Right cardiac atrium (tissue), 5 donors: Measurements from ENCODE around the gene ZKSCAN5. TPM values are rescaled to one million over a fixed set of nuclear protein-coding genes. Genes with fewer than 3 reads are reported as not detected.
A peak's percentile ranks its signal among the peaks of the same experiment; 100 is the strongest.

Experiments
- ATAC-seq, 2 donors: fragments of 200-7000 bp; cut with Tn5 transposase; one replicate each; pipeline versions ENCODE4 v1.8.0 to v1.9.1; 2020; ENCODE audit warnings: moderate library complexity in 2 of 2, mild to moderate bottlenecking in 1 of 2
- DNase-seq, 3 donors: peaks; one replicate each; pipeline ENCODE4 v3.0.0-alpha.2; 2020
- H3K27ac ChIP-seq: one replicate; pipeline ENCODE4 v1.5.1; 2013; ENCODE audit warnings: mild to moderate bottlenecking, low read length, control low read depth, moderate library complexity
- H3K27me3 ChIP-seq: one replicate; pipeline ENCODE4 v1.6.1; 2013; ENCODE audit not compliant: control insufficient read depth, insufficient read depth
- H3K4me1 ChIP-seq: one replicate; pipeline ENCODE4 v1.6.1; 2013; ENCODE audit warnings: low read length; ENCODE audit not compliant: control insufficient read depth, insufficient read depth
- H3K4me3 ChIP-seq: one replicate; pipeline ENCODE4 v1.5.1; 2013; ENCODE audit warnings: low read length, control low read depth
- H3K9me3 ChIP-seq: one replicate; pipeline ENCODE4 v1.6.1; 2013; ENCODE audit warnings: low read length; ENCODE audit not compliant: control insufficient read depth
- WGBS: extraction: QIAGEN DNeasy Blood & Tissue Kit; methylation state at CpG from one replicate; pipeline ENCODE4 v1.1.7; 2013; 5-methylcytosine and 5-hydroxymethylcytosine counted together
- intact Hi-C, 4 donors: fragments of 100-400 bp; cut with DNase I; formaldehyde crosslinking; loops; one replicate each; pipeline versions ENCODE4 v1.11.0 to v1.14.0; 2022 to 2023
- polyA plus RNA-seq: library from polyadenylated mRNA; stranded (reverse); fragments of 200-250 nt; gene quantifications from one replicate; pipeline ENCODE4 v1.2.3, GENCODE V29; 2013
- total RNA-seq, 4 donors: library from RNA; stranded (reverse); fragmentation: NEBNext Ultra II Directional; extraction: Animal tissue kit (Norgen Biotek cat#: 25700); gene quantifications; one replicate each; pipeline ENCODE4 v1.2.1, GENCODE V29; 2021
- donor health status: healthy with polysubstance abuse.
- donor health status: DM: no; HTN: yes; CAD: no.
- donor health status: DM: no; HTN: no; CAD: no.
- donor health status: DM: no; HTN: yes; CAD: no; lungs with severe emphysema.
- donor health status: DM: yes; HTN: yes; CAD: no.

Gene ZKSCAN5
- total and polyA plus RNA-seq, 5 donors = 3.0 to 7.1 (median 6.3) TPM

DNA sequence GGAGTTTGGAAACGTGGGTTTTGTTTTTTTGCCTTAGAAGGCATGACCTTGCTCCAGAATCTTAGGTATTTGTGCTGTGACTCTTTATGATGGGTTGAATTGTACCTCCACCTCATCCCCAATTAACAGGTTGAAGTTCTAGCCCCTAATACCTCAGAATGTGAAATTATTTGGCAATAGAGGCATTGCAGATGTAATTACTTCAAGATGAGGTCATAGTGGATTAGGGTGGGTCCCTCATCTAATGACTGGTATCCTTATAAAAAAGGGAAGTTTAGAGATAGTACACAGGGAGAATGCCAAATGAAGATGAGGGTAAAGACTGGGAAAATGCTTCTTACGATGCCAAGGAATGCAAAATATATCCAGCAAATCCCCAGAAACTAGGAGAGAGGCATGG lies 50.5 kb downstream of the ZKSCAN5 start:
- H3K27me3 ChIP-seq = no peaks in the 10 kb centered on the region
- WGBS = 75% methylated on average over 2 of the region's 2 CpGs
- peaks cover 2% of the 10 kb centered on the region for H3K4me1 ChIP-seq
- no peak overlapping the region for H3K27ac ChIP-seq
- intact Hi-C loops = loop anchor here in 1 of 4 donors (10.0 kb wide), 1 partner anchor 50 kb away; the partner anchor contains the start of genes ZKSCAN5 and ZNF394
- no peak for ATAC-seq
- no peak overlapping the region for H3K4me3 ChIP-seq
- no peak for DNase-seq
- no peaks in the 10 kb centered on the region for H3K9me3 ChIP-seq

DNA sequence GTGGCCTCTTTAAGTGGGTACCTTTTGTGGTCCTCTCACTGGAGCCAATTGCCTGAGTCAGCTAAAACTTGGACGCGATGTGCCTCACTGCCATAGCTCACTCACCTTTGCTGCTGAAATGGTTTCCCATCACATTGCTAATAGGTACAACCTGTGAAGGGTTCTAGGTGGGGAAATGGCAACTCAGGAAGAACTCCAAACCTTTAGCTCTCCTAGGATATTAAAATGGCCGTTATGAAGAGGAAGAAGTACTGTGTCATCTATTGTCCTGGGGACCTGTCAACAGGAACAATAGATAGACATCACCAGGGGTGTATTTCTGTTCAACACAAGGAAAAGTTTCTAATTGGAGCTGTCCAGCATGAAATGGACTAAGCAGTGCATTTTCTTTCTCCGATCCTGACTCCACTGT lies 52.7 kb downstream of the ZKSCAN5 start:
- intact Hi-C loops = loop anchor here in 1 of 4 donors (10.0 kb wide), 1 partner anchor 52 kb away; the partner anchor contains the start of genes ZKSCAN5 and ZNF394
- no peaks in the 10 kb centered on the region for H3K9me3 ChIP-seq
- H3K27ac ChIP-seq = no peak overlapping the region
- DNase-seq = no peak
- H3K27me3 ChIP-seq = no peaks in the 10 kb centered on the region
- H3K4me1 ChIP-seq = peaks cover 2% of the 10 kb centered on the region
- 76% methylated on average over 4 of the region's 4 CpGs for WGBS
- ATAC-seq = no peak
- H3K4me3 ChIP-seq = peak overlapping the region; percentile 54

DNA sequence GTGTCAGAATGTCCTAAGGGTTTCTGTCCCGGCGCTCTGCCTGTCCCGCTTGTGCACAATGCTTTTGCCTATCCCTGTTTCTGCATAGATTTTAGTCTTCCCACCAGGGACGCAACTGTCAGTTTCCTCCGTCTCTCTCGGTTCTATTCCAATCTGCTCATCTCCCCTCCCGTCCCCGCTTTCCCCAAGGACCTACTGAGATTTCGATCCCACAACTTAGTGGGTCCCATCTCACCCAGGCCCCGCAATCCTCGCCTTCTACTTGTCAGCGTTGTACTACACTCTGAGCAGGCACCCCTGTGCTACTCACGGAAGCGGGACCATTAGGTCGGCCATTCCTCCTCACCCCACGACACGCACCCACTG lies 53.5 kb downstream of the ZKSCAN5 start:
- DNase-seq = no peak
- Histone ChIP-seq H3K27ac (peak overlapping the region; percentile 88), H3K27me3 (no peaks in the 10 kb centered on the region), H3K4me1 (peaks cover 2% of the 10 kb centered on the region), H3K4me3 (peak overlapping the region; percentile 54), H3K9me3 (no peaks in the 10 kb centered on the region)
- no peak for ATAC-seq
- WGBS = under 1% methylated on average over 17 of the region's 17 CpGs
- intact Hi-C loops = loop anchor here in 1 of 4 donors (10.0 kb wide), 1 partner anchor 53 kb away; the partner anchor contains the start of genes ZKSCAN5 and ZNF394

DNA sequence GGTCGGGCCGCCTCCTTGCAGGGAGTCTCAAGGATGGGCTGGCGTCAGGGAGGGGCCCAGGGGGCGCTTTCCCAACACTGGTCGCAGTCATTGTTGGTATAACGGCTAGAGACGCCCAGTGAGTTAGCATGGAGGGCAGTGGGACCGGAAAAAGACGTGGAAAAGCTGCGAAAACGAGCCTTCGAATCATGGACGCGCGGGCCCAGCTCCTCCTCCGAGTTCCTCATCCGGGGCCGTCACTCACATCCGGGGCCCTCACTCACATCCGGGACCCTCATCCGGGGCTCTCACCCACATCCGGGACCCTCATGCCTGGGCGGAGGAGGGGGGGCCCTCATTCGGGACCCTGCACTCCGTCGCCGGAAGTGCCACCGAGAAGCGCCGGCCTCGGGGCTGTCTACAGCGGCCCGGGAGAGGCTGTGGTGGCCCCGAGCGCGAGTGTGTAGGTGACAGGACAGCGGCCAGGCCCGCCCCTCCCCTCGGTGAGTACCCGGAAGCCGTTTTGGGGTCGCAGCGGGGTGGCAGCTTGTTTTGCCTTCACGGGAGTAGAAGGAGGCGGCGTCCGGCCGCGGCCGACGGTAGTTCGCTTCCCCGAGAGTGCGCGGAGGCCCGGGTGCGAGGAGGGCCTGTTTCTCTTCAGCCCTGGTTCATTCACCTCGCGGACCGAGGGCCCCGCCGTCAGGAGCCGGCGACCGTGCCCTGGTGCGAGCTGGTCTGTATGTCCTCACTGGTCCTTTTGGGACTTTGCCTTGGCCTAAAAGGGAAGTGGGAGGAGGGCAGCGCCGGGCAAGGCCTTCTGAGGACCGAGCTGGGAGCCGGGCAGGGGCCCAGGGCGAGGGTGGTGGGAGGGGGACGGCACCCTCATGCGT lies 54.1 kb downstream of the ZKSCAN5 start, which contains the start of gene ZNF655:
ZNF655 (plus strand) TSS at position 337 of the 869 bp plus-strand sequence. CDS start 1,918 bp downstream, outside the sequence.
- Histone ChIP-seq H3K27ac (peak within 1 kb of the TSS; percentile 88), H3K4me3 (peak within 1 kb of the TSS; percentile 54), H3K9me3 (no peaks in the 10 kb centered on the region), H3K4me1 (peaks cover 2% of the 10 kb centered on the region), H3K27me3 (no peaks in the 10 kb centered on the region)
- DNase-seq (peak; percentile 92 to 96 (median 96)), ATAC-seq (peak; percentile 95 to 98)
- WGBS = under 1% methylated on average over 73 of the region's 73 CpGs
- intact Hi-C loops = loop anchor here in 1 of 4 donors (10.0 kb wide), 1 partner anchor 54 kb away; the partner anchor contains the start of genes ZKSCAN5 and ZNF394

DNA sequence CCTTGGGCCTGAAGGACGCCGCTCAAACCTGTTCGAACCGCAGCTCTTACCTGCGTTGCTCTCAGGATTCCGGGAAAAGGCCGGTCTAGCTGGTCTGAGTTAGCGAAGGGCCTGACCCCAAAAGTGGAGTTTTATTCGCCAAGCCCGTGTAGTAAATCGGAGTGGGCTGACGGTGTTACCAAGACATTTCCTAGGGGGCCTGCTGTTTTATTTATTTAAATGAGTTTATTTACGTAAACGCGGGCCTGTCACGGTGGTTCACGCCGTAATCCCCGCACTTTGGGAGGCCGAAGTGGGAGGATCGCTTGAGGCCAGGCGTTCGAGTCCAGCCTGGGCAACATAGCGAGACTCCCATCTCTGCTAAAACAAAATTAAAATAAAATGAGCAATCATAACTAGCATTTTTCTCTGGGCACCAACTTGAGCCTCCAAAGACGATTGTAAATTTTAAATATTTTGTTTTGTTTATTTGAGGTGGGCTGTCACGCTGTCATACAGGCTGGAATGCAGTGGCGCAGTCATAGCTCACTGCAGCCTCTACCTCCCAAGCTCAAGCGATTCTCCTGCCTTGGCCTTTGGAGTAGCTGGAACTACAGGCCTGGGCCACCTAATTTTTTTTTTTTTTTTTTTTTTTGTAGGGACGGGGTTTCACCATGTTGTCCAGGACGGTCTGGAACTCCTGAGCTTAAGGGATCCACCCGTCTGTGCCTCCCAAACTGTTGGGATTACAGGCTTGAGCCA lies 54.9 kb downstream of the ZKSCAN5 start:
- intact Hi-C loops = loop anchor here in 1 of 4 donors (10.0 kb wide), 1 partner anchor 55 kb away; the partner anchor contains the start of genes ZKSCAN5 and ZNF394

DNA sequence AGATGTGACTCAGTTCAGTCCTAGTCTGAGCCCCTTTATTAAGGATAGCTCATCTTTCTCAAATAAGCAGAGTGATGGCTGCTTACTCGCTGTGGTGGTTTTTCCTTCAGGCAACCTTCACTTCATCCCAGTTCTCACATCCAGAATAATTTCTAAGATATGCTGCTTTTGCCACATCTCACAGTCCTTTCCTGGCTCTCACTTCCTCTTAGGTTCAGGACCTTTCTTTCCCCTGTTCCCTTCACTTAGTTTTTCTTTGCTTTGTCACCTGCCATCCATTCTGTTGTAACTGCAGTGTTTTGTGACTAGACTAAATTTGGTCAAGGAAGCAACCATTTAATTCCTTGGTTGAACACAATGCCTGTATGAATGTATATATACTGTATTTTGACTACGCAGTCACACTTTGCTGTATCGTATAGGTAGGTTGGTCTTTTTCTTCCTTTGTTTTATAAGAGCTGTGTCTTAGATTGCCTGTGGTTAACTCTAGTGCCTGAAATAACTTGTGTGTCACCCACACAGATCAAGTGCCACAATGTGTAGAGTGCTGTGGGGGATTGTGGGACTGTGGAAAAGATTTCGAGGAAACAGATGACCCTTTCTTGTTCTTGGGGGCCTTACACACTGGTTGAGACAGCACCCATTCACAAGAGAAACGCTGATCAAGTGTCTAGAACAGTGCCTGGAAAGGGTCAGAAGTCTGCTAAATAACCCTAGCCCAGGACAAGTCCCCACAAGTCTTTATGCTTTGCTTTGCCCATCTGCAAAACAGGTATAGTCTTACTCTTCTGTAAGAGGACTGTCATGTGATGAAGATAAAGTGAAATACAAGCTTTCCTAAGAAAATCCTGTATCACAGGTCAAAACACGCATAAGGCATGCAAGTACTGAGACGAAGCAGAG lies 56.6 kb downstream of the ZKSCAN5 start:
- intact Hi-C loops = no loop called here
- DNase-seq = no peak
- no peak overlapping the region for H3K4me3 ChIP-seq
- H3K9me3 ChIP-seq = no peaks in the 10 kb centered on the region
- peaks cover 2% of the 10 kb centered on the region for H3K4me1 ChIP-seq
- no peaks in the 10 kb centered on the region for H3K27me3 ChIP-seq
- 92% methylated on average over 7 of the region's 7 CpGs for WGBS
- ATAC-seq = no peak
- H3K27ac ChIP-seq = no peak overlapping the region

More for the DNA sequence above, 54.9 kb downstream of the ZKSCAN5 start:
- DNase-seq = no peak
- no peak for ATAC-seq
- Histone ChIP-seq H3K4me3 (peak overlapping the region; percentile 54), H3K4me1 (peaks cover 2% of the 10 kb centered on the region), H3K27me3 (no peaks in the 10 kb centered on the region), H3K9me3 (no peaks in the 10 kb centered on the region), H3K27ac (peak overlapping the region; percentile 88)
- 27% methylated on average over 31 of the region's 31 CpGs for WGBS

DNA sequence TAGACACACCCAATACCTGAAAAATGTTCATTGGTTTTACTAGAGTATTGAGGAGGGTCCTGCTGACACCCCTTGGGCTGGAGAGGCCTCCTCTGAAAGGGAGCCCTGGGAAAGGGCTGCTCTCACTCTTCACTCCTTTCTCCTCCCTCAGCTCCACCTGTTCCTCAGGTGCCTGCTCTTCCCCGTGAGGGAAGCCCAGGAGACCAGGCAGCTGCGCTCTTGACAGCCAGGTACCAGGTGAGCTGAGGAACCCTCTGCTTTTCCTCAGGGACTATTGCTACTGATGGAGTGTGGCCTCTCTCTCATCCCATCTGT lies 57.2 kb downstream of the ZKSCAN5 start:
- no peak overlapping the region for H3K27ac ChIP-seq
- H3K27me3 ChIP-seq = no peaks in the 10 kb centered on the region
- H3K9me3 ChIP-seq = no peaks in the 10 kb centered on the region
- 95% methylated on average over 2 of the region's 2 CpGs for WGBS
- ATAC-seq (no peak), DNase-seq (no peak)
- intact Hi-C loops = no loop called here
- peaks cover 2% of the 10 kb centered on the region for H3K4me1 ChIP-seq
- H3K4me3 ChIP-seq = no peak overlapping the region

DNA sequence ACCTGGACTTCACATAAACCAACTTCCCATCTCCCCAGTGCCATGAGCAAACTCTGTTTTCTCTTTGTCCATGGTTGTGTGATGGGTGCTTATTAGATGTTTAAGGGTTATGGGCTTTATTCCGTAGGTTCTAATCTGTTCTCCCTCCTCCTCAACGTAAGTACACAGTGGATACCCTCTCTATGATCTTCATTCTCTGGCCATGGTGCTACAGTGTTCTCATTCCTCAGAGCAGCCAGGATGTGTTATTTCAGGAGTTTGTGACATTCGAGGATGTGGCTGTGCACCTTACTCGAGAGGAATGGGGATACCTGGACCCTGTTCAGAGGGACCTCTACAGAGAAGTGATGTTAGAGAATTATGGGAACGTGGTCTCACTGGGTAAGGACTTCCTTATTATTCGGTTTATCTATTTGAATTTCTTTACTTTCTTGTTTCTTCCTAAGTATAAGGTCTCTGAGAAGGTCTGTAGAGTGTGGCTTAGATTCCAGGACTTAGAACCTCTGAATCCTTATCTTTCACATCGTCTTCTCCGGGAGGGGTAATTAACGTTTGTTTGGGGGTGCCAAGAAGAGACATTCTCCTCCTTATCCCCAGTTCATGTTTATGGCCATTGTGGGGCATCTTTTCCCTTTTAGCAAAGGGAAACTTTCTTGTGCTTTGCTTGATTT lies 57.8 kb downstream of the ZKSCAN5 start:
- Histone ChIP-seq H3K27me3 (no peaks in the 10 kb centered on the region), H3K27ac (no peak overlapping the region), H3K9me3 (no peaks in the 10 kb centered on the region), H3K4me1 (peaks cover 2% of the 10 kb centered on the region), H3K4me3 (no peak overlapping the region)
- 78% methylated on average over 9 of the region's 9 CpGs for WGBS
- intact Hi-C loops = no loop called here
- DNase-seq = no peak
- ATAC-seq = no peak

DNA sequence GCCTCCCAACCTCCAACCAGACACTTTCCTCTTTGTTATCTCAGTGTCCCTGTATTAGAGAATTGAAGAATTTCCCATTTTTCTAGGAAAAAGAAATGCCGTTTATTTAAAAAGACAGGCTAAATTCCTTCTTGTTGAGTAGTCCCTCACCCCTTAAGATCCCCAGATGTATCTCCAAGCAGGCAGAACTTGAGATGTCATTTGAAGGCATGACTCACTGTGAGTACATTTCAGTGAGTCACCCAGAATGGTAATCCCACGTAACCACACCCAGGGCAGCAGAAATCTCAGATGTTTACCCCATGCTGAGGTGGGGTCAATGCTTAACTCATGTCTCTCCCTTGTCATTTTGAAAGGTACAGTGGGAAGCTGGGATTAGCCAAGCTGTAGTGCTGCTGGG lies 58.4 kb downstream of the ZKSCAN5 start:
- intact Hi-C loops = no loop called here
- H3K27me3 ChIP-seq = no peaks in the 10 kb centered on the region
- no peaks in the 10 kb centered on the region for H3K9me3 ChIP-seq
- no peak for ATAC-seq
- WGBS = 56% methylated on average over 2 of the region's 2 CpGs
- peaks cover 2% of the 10 kb centered on the region for H3K4me1 ChIP-seq
- no peak overlapping the region for H3K4me3 ChIP-seq
- no peak overlapping the region for H3K27ac ChIP-seq
- no peak for DNase-seq

DNA sequence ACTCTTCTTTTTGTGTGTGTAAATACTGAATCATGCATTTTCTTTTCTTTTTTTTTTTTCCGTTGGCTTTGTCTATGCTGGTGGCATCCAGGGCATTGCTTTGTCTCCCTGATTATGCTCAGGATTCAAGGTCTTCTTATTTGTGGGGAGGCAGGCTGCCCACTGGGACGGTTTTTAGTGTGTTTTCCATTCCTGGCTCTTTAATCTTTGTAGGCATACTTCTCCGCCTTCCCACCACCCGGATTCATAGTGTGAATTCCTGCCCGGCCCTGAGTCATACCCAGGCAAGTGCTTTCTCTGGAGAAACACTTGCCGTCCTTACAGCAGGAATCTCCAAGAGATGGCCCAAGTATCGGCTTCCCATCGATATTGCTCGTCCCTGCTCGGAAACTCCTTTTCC lies 59.2 kb downstream of the ZKSCAN5 start:
- Histone ChIP-seq H3K4me3 (no peak overlapping the region), H3K27ac (no peak overlapping the region), H3K9me3 (no peaks in the 10 kb centered on the region), H3K27me3 (no peaks in the 10 kb centered on the region), H3K4me1 (peaks cover 2% of the 10 kb centered on the region)
- DNase-seq = no peak
- intact Hi-C loops = no loop called here
- 84% methylated on average over 10 of the region's 10 CpGs for WGBS
- no peak for ATAC-seq
